Ishikawa (cell line): ENCODE results near the gene LCN2.

Source experiments
- CEBPB ChIP-seq: IDR thresholded peaks from 2 replicates; pipeline ENCODE4 v1.6.1; 2012
- CREB1 ChIP-seq: IDR thresholded peaks from 2 replicates; pipeline ENCODE4 v1.6.1; 2012; ENCODE audit warnings: low read depth
- EGR1 ChIP-seq: IDR thresholded peaks from 2 replicates; pipeline ENCODE4 v1.6.1; 2012
- EP300 ChIP-seq: IDR thresholded peaks from 2 replicates; pipeline ENCODE4 v1.6.1; 2012; ENCODE audit warnings: borderline replicate concordance
- FOXM1 ChIP-seq: IDR thresholded peaks from 2 replicates; pipeline ENCODE4 v1.6.1; 2012; ENCODE audit warnings: low read depth, borderline replicate concordance
- NFIC ChIP-seq: IDR thresholded peaks from 2 replicates; pipeline ENCODE4 v1.6.1; 2012
- RAD21 ChIP-seq: IDR thresholded peaks from 2 replicates; pipeline ENCODE4 v1.6.1; 2012; ENCODE audit warnings: low read depth
- REST ChIP-seq: IDR thresholded peaks from 2 replicates; pipeline ENCODE4 v1.6.1; 2012; ENCODE audit warnings: low read depth, mild to moderate bottlenecking
- TAF1 ChIP-seq: IDR thresholded peaks from 2 replicates; pipeline ENCODE4 v1.6.1; 2012; ENCODE audit warnings: low read depth, mild to moderate bottlenecking
- TCF12 ChIP-seq: IDR thresholded peaks from 2 replicates; pipeline ENCODE4 v1.6.1; 2012; ENCODE audit warnings: low read depth
- TEAD4 ChIP-seq: IDR thresholded peaks from 2 replicates; pipeline ENCODE4 v1.6.1; 2012
- YY1 ChIP-seq: IDR thresholded peaks from 2 replicates; pipeline ENCODE4 v1.6.1; 2012; ENCODE audit warnings: low read depth
- ZBTB7A ChIP-seq: IDR thresholded peaks from 2 replicates; pipeline ENCODE4 v1.6.1; 2012; ENCODE audit warnings: low read depth
- TF ChIP-seq, protein P1 (sequence below): IDR thresholded peaks from 2 replicates; pipeline ENCODE4 v1.6.1; 2012
- TF ChIP-seq, protein P2 (sequence below): IDR thresholded peaks from 2 replicates; pipeline ENCODE4 v1.6.1; 2012

The LCN2 gene

DNA sequence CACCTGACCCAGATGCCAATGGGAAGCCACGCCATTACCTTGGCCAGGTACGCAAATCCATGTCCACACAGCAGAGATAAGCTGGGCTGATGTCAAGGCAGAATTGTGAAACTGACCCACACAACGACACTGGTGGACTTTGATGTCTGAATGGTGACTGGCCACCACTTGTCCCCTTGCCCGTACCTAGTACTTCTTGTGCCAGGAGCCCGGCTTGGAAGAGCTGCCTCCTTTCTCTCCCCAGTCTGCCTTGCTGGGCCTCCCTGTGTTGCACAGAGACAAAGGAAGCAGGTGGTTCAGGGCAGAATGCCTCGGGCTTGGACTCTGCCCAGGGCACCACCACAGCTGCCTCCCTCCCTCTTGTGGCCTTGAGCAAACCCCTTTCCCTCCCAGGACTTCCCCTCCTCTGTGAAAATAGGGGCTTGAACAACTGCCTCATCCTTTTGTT lies 45.1 kb upstream of the LCN2 start:
- TF ChIP-seq, protein P1, sequence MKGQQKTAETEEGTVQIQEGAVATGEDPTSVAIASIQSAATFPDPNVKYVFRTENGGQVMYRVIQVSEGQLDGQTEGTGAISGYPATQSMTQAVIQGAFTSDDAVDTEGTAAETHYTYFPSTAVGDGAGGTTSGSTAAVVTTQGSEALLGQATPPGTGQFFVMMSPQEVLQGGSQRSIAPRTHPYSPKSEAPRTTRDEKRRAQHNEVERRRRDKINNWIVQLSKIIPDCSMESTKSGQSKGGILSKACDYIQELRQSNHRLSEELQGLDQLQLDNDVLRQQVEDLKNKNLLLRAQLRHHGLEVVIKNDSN: no peak
- TF ChIP-seq, protein P2, sequence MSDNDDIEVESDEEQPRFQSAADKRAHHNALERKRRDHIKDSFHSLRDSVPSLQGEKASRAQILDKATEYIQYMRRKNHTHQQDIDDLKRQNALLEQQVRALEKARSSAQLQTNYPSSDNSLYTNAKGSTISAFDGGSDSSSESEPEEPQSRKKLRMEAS: no peak
- TF ChIP-seq RAD21 (no peak), TCF12 (no peak), TAF1 (no peak), CEBPB (no peak), REST (no peak), YY1 (no peak)

DNA sequence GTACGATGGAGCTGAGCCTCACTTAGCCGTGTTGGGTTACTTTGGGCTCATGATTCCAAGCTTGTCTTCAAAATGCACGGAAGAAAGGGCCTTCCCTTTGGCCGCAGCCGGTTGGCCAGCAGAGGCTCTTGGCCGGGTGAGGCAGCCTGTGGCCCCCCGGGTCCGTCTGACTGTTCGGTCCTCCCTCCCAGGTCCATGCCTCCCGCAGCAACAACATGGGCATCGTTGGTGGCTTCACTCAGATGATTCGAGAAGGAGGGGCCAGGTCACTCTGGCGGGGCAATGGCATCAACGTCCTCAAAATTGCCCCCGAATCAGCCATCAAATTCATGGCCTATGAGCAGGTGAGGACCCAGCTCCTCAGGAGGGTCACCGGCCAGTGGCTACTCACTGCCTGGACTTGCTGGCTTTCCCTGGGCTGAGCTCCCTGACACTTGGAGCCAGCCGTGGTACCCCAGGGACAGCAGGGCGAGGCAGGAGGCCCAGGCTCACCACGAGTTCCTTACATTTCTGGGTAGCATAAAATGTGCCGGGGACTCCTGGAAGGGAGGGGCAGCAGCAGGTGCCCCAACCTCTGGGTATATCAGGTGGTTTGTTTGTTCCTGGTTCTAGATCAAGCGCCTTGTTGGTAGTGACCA lies 43.6 kb upstream of the LCN2 start:
- TF ChIP-seq TCF12 (no peak), ZBTB7A (no peak), REST (no peak), CREB1 (no peak), TEAD4 (no peak), TAF1 (no peak), EGR1 (no peak), RAD21 (no peak)
- TF ChIP-seq, protein P2: no peak
- TF ChIP-seq, protein P1: no peak

GRCh38 chr9:128106181-128106939 lies 42.9 kb upstream of the LCN2 start:
- TF ChIP-seq TAF1: no peak
- no peak for TF ChIP-seq TEAD4
- TF ChIP-seq, protein P1: no peak
- TF ChIP-seq RAD21: no peak
- TF ChIP-seq REST: no peak
- TF ChIP-seq FOXM1: no peak
- no peak for TF ChIP-seq NFIC
- TF ChIP-seq ZBTB7A: no peak
- no peak for TF ChIP-seq YY1
- TF ChIP-seq CEBPB: no peak
- TF ChIP-seq TCF12: no peak
- no peak for TF ChIP-seq EGR1
- TF ChIP-seq, protein P2: no peak
- TF ChIP-seq CREB1: no peak
- TF ChIP-seq EP300: no peak

GRCh38 chr9:128106940-128107467 lies 42.2 kb upstream of the LCN2 start:
- no peak for TF ChIP-seq CREB1
- no peak for TF ChIP-seq YY1
- no peak for TF ChIP-seq RAD21
- no peak for TF ChIP-seq REST
- no peak for TF ChIP-seq TAF1
- TF ChIP-seq FOXM1: no peak
- TF ChIP-seq, protein P2: no peak
